SH-SY5Y (cell line): Measurements from ENCODE around the gene NAT14.

ENCODE experiments used
- GATA2 ChIP-seq: IDR thresholded peaks from 2 replicates; pipeline ENCODE4 v1.6.1; 2011; ENCODE audit warnings: mild to moderate bottlenecking, low read depth, low read length
- GATA3 ChIP-seq: IDR thresholded peaks from 2 replicates; pipeline ENCODE4 v1.6.1; 2011; ENCODE audit warnings: low read depth, mild to moderate bottlenecking, low read length, moderate library complexity

DNA sequence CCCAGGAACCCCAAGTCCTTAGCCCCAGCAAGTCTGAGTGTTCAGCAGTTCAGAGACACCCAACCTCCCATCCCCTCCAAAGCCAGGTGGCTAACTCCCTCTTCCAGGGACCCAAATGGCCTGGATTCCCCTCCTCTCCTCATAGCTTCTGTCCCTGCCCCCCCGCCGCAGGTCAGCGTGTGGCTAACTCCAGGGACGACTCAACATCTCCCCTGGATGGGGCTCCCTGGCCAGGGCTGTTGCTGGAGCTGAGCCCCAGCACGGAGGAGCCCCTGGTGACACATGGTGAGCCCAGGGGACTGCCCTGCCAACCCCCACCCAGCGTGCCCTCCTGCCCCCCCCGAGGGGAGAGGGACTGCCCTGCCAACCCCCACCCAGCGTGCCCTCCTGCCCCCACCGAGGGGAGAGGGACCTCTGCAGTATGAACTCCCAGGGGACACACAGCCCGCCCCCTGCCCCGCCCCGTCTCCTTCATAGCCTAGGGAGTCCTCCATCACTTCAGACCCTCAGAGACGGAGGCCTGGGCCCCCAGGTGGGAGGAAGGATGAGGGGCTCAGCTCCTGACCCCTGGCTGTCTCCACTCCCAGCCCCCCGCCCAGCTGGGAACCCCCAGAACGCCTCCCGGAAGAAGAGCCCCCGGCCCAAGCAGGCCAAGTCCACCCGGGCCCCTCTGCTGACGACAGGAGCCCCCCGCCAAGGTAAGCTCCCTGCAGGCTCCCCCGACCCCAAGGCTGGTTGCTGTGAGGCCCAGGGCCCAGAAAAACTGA is 4.9 kb downstream of the NAT14 start:
- TF ChIP-seq GATA2 (no peak), GATA3 (no peak)
